Measurements from ENCODE around the gene INPP5D. TPM values are rescaled to one million over a fixed set of nuclear protein-coding genes. Genes with fewer than 3 reads are reported as not detected.

Gene INPP5D
- total and polyA plus RNA-seq, 4 donors: 2.9 to 18.8 (median 6.6) TPM

GRCh38 chr2:233026198-233026813 lies 33.8 kb upstream of the INPP5D start:
- TF ChIP-seq SP1 (IDR thresholded peaks at IDR 0.05) (no peak), EGR1 (IDR thresholded peaks at IDR 0.05; ENCODE audit: low read depth in 2 of 2) (no peak), GABPA (IDR thresholded peaks at IDR 0.05 in 1 of 2, conservative IDR thresholded peaks at IDR 0.05 in 1 of 2) (no peak), MAX (IDR thresholded peaks at IDR 0.05) (no peak), RAD21 (IDR thresholded peaks at IDR 0.05) (no peak), HNF4A (conservative IDR thresholded peaks at IDR 0.05) (no peak), YY1 (IDR thresholded peaks at IDR 0.05) (no peak)
- Histone ChIP-seq H3K4me1 (ENCODE audit: control insufficient read depth in 4 of 4, insufficient read depth in 4 of 4, low read length in 3 of 4) (no peaks in the 10 kb centered on the region), H3K9me3 (ENCODE audit: control insufficient read depth in 4 of 4, low read length in 3 of 4) (no peaks in the 10 kb centered on the region), H3K9ac (ENCODE audit: low read depth in 1 of 2, low read length in 2 of 2) (no peak overlapping the region), H3K27me3 (ENCODE audit: control insufficient read depth in 4 of 4, insufficient read depth in 4 of 4, low read length in 3 of 4) (no peaks in the 10 kb centered on the region), H3K4me3 (ENCODE audit: low read depth in 1 of 3, low read length in 3 of 3) (no peak overlapping the region), H3K36me3 (ENCODE audit: control insufficient read depth in 4 of 4, insufficient read depth in 3 of 4, low read depth in 1 of 4, low read length in 3 of 4) (no peaks in the 10 kb centered on the region), H3K27ac (ENCODE audit: low read depth in 1 of 2, low read length in 2 of 2) (no peak overlapping the region)
- DNase-seq (ENCODE audit: low spot score): no peak
- 93% methylated on average over 4 of the region's 4 CpGs for WGBS

GRCh38 chr2:233029321-233029720 lies 30.8 kb upstream of the INPP5D start:
- DNase-seq (ENCODE audit: low spot score): no peak
- no peaks in the 10 kb centered on the region for H3K9me3 ChIP-seq (ENCODE audit: control insufficient read depth in 4 of 4, low read length in 3 of 4)
- TF ChIP-seq TAF1 (conservative IDR thresholded peaks at IDR 0.05): no peak
- no peak for TF ChIP-seq RXRA (IDR thresholded peaks at IDR 0.05)
- TF ChIP-seq ATF3 (IDR thresholded peaks at IDR 0.05): no peak
- TF ChIP-seq HNF4G (IDR thresholded peaks at IDR 0.05): no peak
- TF ChIP-seq SP1 (IDR thresholded peaks at IDR 0.05): no peak
- no peak for TF ChIP-seq HNF4A (conservative IDR thresholded peaks at IDR 0.05)
- no peak for TF ChIP-seq ZBTB33 (IDR thresholded peaks at IDR 0.05)
- no peak for TF ChIP-seq NR2F2 (IDR thresholded peaks at IDR 0.05)
- TF ChIP-seq RAD21 (IDR thresholded peaks at IDR 0.05): no peak
- no peak for TF ChIP-seq REST (IDR thresholded peaks at IDR 0.05)
- no peak for TF ChIP-seq CTCF (IDR thresholded peaks at IDR 0.05; ENCODE audit: low read depth, low read length, missing input control)
- no peak for TF ChIP-seq EGR1 (IDR thresholded peaks at IDR 0.05; ENCODE audit: low read depth in 2 of 2)
- TF ChIP-seq YY1 (IDR thresholded peaks at IDR 0.05): no peak
- TF ChIP-seq FOXA1 (IDR thresholded peaks at IDR 0.05): no peak
- TF ChIP-seq GABPA (IDR thresholded peaks at IDR 0.05 in 1 of 2, conservative IDR thresholded peaks at IDR 0.05 in 1 of 2): no peak
- no peak for TF ChIP-seq JUND (IDR thresholded peaks at IDR 0.05)
- no peak for TF ChIP-seq MAX (IDR thresholded peaks at IDR 0.05)
- 94% methylated on average over 9 of the region's 9 CpGs for WGBS
- no peak overlapping the region for H3K4me3 ChIP-seq (ENCODE audit: low read depth in 1 of 3, low read length in 3 of 3)
- no peaks in the 10 kb centered on the region for H3K27me3 ChIP-seq (ENCODE audit: control insufficient read depth in 4 of 4, insufficient read depth in 4 of 4, low read length in 3 of 4)
- no peaks in the 10 kb centered on the region for H3K4me1 ChIP-seq (ENCODE audit: control insufficient read depth in 4 of 4, insufficient read depth in 4 of 4, low read length in 3 of 4)
- no peak overlapping the region for H3K9ac ChIP-seq (ENCODE audit: low read depth in 1 of 2, low read length in 2 of 2)
- H3K27ac ChIP-seq (ENCODE audit: low read depth in 1 of 2, low read length in 2 of 2): no peak overlapping the region
- no peaks in the 10 kb centered on the region for H3K36me3 ChIP-seq (ENCODE audit: control insufficient read depth in 4 of 4, insufficient read depth in 3 of 4, low read depth in 1 of 4, low read length in 3 of 4)

Data from liver (tissue), 9 donors.